HG03280 (cell line): ENCODE measurements around the gene SOCS3.

ENCODE experiments used
- ATAC-seq: cut with Tn5 transposase; IDR thresholded peaks from one replicate; pipeline ENCODE4 v1.9.1; 2021; ENCODE audit warnings: mild to moderate bottlenecking, moderate library complexity; ENCODE audit not compliant: unreplicated experiment

Gene SOCS3

DNA sequence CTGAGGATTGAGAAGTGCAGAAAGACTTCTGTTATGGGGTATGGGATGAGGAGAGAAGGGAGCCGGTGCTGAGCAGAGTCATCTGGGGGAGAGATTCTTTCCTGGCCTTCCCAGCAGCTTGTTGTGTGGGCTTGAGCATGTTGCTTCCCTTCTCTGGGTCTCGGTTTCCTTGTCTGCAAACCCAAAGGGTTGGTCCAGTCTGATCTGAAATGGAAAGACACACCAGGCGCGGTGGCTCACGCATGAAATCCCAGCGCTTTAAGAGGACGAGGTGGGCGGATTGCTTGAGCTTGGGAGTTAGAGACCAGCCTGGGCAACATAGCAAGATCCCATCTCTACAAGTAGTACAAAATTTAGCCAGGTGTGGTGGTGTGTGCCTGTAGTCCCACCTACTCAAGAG, 6.0 kb downstream of the SOCS3 start:
- no peak for ATAC-seq

DNA sequence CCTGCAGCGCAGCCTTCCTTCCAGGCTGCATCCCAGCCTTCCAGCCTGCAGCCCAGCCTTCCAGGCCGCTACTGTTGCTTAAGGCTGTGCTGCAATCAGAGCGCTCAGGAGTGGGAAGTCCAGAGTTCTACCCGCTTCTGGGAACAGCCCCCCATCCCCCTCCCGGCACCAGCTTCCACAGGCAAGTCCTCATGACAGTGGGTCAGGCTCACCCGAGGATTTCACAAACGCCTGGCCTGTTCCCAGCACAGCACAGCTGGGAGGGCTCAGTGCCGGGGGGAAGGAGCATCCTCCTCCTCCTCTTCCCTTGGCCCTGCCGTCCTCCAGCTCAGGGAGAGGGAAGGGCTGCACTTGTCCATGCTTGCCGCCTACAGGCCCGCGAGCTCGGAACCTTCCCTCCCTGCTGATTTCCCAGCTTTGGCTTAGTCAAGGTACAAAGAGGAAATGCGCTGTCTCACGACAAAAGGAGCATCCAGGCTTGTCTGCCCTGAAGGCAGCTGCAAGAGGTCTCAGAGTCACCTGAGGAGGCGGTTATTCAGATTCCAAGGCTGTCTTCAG, 8.3 kb downstream of the SOCS3 start:
- no peak for ATAC-seq

DNA sequence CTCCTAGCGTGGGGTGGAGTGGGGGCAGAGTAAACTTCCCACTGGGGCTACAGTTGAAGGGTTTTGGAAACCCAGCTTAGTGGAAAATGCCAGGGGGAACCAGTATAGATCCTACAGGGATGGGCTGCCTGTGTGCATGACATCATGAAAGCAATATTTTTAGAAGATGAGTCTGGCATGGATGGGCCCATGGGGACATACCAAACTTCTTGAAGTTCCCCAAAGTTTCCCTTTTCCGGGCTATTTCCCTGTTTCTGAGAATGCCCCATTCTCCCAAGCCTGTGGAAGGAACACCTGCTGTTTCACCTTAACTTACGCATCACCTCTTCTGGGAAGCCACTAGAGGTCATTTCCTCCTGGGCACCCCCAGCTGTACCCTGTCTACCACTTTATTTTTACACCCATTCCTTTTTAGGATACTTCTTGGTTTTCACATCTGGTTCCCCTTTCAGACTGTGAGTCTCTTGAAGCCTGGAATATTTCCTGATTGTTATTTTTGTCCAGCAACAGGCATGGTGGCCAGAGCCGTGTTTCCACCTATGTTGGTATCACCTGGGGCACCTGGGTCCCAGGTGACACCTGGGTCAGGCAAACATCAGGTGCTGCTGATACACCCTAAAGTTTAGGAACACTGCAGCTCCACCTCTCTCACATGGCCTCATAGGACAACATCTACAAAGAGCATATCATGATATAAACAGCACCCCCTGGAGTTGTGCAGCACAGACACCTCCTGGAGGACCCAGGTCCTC, 9.8 kb downstream of the SOCS3 start:
- no peak for ATAC-seq

DNA sequence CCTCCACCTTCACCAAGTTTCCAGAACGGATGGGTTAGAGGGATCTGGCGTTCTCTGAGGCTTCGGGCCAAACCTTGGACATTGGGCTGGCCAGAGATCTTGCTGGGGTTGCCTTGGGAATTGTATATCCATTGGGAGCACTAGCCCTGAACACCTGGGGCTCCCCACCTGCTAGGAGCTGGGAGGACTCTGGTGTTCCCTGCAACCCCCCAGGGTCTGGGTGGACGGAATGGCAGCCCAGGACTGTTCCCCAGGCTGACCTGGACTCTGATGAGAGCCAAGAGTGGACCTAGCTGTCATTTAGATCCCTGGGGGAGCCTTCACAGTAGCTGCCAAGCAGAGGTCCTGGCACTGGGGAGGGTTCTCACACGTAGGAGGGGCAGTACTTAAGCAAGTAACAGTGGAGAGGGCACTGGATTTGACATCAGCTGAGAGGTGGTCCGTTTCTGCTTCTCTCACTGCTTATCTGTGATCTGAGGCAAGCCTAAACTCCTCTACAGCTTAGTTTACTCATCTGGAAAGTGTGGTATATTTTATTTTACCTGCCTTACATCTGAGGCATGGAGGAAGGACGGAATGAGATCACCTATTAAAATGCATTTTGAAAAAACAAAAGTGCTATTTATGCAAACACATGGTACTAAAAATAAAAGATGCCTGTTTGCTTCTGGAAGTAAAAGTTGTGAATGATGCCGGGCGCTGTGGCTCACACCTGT, 11.7 kb downstream of the SOCS3 start:
- ATAC-seq, result no peak

DNA sequence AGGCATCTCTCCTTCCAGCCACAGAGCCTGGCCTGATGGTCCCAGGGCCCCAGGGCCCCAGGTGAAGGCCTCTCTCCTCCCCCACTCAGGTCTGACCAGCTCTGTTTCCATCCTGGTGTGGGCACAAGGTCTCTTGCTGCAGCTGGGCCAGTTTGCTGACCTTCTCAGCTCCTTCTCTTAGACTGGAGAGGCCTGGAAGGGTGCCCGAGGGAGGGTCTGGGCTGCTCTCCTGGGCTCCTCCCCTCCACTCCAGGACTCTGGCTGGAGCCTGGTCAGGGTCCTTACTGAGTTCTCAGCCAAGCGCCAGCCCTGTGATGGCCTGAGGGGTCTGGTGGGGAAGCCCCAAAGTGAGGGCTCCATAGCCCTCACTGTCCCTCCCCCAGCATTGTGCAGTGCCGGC, 12.4 kb downstream of the SOCS3 start:
- ATAC-seq, result no peak

DNA sequence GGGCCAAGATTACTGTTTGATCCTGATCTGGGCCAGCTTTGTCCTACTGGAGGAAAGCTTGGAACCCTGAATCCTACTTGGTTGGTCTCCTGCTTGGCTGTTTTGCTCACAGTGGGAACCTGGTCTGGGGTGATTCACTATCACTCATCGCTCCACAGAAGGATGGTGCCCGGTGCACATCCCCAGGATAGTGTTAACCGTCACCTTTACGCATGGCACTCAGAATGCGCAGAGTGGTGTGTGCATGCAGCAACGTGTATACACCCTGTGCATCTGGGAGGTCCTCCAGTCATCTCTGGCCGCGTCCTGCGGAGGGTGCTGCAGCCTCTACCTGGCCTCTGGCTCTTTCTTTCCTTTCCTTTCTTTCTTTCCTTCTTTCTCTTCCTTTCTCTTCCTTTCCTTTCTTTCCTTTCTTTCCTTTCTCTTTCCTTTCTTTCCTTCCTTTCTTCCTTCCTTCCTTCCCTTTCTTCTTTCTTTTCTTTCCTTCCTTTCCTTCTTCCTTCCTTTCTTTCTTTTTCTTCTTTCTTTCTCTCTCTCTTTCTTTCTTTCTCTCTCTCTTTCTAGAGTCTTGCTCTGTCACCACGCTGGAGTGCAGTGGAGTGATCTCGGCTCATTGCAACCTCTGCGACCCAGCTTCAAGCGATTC, 13.1 kb downstream of the SOCS3 start:
- no peak for ATAC-seq

DNA sequence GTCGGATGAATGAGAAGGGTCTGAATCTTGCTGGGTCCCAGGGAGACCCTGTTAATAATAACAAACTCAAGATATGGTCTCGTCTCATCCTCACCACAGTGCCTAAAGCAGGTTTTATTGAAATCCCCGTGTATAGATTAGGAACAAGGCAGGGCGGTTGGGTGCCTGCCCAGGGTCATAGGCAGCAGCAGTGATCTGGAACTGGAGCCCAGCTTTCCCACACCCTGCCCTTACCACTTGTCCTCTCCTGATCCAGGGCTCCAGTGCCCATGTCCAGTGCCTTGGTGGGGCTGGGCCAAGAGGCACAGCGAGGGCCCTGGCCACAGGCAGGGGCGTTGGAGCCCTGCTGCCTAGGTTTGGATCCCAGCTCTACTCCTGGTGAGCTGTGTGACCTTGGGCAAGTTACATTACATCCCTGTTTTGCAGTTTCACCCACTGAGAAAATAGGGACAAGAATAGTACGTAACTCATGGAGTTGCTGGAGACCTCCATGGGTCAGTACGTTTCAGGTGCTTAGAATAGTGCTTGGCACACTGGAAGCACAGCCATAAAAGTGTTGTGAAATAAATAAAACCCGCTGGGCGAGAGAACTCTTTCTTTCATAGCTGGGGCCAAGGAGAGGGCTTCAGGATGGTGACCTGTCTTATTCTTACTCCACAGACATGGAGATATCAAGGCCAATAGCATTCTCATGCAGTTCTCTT, 13.9 kb downstream of the SOCS3 start:
- no peak for ATAC-seq

DNA sequence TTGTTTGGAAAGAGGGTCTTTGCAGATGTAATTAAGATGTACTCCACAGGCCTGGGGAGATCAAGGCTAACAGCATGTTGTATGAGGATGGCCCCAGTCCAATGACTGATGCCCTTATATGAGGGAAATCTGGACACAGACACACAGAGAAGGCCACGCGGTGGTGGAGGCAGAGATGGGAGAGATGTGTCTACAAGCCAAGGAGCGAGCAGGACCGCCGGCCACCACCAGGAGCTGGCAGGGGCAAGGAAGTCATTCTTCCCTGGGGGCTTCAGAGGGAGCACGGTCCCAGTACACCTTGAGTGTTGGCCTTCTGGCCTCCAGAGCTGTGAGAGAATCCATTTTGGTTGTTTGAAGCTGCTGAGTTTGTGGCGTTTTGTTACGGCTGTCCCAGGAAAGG, 14.7 kb downstream of the SOCS3 start:
- ATAC-seq, result no peak

DNA sequence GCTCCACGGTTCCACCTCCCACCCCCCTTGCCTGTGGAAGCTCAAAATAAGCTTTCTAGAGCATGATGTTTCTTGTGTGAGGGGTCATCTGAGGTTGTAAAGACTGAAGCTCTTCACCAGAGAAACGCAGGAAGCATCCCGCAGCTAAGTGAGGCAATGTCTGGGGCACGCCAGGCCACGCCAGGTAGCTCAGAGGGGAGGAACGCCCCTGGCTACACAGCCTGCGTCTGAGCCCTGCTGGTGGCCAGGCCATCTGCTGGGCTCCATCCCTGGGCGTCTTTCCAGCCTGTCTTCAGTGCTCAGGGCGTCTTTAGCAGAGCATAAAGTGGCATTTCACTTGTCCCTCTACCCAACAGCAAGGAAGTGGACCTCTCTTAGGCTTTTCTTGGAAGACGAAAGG, 15.2 kb downstream of the SOCS3 start:
- ATAC-seq, result no peak

DNA sequence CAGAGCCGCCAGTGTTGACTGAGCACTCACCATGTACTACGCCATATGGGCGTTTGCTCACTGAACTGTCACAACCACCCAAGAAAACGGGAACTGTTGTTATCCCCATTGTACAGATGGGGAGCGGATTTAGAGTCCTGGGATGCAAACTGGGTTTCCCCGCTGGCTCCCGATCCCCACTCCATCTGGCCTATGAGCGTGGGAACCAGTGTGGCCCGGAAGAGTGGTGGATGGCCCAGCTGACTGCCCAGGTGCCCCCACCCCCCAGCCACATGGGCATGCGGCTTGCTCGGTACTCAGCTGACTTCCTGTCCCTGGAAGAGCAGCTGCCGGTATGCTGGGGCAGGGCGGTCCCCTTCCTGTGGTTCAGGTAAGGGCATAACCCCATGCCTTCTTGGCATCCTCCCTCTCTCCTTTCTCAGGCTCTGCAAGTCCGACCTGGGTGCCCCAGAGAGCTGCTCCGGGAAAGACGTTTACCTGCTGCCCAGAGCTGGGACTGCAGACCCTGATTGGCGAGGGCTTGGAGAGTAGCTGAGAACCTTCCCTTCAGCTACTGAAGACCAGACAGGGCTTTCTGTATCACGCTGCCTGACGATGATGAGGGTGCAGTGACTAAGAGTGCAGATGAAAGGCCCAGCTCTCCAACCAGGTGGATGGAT, 16.2 kb downstream of the SOCS3 start:
- no peak for ATAC-seq

DNA sequence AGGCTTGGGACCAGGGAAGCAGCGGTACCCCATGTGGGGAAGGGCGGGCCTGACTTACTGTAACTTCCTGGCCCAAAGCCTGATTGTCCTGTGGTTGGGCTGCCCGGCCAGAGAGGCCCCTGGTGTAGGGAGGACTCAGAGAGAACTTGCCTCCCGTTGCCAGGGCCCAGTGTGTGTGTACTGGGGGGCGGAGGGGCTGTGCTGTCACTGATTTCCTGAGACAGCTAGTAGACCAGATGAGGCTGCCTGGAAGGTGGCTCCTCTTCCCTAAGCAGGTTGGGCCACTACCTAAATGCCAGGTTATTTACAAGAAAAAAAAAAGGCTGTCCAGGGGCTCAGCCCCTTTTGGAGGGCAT, 16.7 kb downstream of the SOCS3 start:
- no peak for ATAC-seq

DNA sequence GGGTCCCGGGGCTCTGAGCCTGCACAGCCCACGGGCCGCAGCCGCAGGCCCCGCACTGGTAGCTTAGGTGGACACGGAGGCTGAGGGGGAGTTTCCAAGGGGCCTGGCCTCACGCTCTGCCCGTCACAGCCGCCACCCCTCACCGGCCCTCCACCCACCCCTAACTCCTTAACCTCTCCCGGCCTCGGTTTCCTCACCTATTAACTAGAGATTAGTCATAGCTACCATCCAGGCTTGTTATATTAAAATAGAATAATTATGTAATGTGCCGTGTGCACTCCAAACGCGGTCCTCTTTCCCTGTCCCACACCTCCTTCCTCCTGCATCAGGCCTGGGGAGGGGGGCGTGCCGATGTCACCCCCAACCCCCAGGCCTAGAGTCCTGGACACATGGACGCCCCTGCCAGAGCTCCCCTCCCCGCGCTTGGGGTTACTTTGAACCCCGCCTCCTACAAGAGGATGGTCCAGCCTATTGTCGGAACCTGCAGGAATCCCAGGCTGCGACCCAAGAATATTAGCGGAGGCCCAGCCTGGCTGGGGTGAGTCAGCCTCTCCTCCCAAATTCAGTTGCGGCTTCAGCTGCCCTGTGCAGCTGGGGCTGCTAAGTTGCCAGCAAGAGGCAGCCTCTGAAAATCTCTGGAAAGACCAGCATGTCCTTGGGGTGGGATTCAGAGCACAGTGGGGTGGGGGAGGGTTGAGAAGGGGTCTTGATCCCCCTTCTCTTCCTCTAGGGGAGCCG, 17.3 kb downstream of the SOCS3 start:
- no peak for ATAC-seq

DNA sequence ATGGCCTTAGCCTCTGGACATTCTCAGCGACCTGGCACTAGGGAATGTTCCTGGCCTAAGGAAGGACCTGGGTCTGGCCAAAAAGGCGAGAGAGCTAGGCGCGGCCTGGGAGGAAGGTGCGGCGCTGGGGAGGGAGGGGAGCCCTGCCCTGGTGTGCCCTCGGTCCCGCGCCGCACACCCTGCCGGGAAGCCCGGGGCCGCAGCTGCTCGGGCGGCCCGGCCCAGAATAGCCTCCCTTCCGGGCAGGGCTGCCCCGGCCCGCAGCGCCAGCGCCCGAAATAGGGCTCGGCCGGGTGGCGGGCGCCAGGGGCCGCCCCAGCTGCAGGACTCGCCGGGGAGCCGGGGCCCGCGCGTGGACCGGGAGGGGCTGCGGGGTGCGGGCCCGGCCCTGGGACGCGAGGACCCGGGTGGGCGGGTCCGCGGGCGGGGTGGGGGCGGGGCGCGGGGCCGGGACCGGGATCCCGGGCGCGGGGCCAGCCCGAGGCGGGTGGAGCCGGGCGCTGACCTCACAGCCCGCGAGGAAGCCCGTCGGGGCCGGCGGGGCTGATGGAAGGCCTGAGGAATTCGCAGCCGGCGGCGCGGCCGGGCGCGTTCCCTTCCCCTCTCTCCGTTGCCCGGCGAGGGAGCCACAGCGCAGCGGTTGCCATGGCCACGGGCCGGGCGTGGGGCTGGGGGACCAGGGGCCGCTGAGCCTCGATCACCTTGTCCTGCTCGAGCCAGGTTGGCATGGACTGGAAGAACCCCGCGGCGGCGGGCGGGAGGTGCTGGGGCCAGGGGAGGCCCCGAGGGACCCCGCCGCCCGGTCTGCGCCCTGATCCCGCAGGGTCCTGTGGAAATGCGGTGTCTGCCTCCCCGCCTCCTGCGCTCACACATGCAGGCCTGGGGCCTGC, 18.1 kb downstream of the SOCS3 start:
- no peak for ATAC-seq

DNA sequence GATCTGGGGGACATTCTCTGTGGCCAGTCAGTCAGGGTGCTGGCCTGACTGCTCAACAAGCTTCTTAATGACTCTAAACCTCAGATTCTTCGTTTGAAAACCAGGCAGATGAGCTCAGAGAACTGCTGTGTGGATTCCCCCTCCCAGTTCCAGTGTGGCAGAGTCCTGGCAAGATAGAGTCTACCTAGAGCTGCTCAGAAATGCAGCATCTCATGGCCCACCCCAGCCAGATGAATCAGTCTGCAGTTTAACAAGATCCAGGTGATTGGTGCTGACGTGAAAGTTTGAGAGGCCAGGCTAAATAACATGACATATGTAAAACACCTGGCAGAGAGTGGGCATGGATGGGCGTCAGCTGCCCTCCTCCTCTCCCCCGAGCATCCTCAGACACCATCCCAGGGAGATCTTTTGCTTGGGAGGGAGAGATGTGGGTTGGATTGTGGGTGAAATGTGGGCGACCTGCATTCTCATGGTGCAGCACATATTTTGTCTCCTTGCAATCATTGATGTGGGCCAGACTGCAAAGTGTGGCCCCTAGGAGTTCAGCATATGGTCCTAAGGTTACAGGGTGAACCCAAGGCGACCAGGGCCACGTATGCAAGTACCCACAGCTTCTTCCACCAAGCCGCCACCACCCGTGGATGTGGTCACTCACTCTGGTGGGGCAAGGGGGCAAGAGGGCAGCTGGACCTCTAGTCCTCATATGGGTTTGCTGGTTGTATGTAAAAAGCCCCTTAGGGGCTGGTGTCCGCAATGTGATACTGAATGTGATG, 19.5 kb downstream of the SOCS3 start:
- ATAC-seq, result no peak

DNA sequence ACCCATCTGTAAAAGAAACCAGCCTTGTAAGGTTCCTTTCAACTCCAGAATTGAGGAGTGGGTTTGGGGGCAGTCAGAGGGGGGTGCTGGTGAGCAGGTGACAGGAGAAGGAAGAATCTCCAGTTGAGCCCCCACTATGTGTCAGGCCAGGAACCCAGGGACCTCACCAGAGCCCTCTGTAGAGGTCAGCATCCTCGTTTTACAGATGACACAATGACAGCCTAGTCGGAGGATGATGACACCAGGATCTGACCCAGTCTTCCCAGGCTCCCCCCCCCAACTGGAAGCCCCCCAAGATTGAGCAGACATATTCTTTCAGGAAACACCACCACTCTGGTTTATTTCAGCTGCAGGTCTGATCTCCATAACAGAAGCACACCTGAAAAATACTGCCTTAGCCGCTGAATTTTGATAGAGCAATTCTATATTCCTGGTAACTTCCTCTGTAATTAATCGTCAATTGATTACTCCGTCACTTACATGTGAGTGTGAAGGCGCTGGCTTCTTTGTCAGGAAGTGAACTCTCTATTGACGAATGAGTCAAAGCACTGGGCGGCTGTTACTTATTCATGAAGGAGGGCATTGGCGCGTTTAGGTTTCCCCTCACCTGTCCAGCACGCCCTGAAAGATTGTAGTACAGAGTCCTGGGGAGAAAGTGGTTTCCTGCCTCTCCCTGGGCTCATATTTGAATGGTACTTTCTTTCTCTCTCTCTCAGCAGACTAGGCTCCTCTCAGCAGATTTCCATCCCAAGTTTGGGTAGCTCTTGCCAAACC, 21.2 kb downstream of the SOCS3 start:
- ATAC-seq, result no peak

DNA sequence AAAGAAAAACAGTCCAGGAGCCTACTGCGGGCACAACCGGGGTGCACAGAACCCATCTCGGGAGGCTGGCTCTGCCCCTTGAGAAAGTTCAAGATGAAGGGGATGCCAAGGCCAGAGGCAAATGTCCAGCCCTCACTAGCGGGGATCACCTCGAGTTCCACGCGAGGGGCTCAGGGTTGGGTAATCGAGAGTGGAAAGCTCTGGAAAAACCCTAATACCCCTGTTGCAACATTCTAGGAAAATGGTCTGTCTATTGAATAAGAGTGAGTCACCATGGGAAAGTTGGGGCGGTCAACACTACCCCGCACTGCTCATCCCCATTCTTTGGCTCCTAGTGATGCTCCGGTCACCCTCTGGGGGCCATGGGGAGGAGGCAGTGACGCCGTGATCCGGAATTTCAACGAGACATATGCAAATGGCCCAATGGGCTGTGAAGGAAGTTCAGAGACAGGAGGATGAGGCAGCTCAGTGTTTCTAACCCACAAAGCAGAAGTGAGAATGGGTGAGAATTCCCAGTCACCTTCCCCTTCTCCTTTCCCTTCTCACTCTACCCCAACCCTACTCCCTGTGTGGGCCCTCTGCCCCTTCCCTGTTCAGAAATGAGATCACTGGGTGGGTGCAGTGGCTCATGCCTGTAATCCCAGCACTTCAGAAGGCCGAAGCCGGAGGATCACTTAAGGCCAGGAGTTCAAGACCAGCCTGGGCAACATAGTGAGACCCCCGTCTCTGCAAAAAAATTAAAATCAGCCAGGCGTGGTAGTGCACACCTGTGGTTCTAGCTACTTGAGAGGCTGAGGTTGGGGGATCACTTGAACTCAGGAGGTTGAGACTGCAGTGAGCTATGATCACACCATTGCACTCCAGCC, 22.4 kb downstream of the SOCS3 start:
- ATAC-seq, result peak; percentile 53

DNA sequence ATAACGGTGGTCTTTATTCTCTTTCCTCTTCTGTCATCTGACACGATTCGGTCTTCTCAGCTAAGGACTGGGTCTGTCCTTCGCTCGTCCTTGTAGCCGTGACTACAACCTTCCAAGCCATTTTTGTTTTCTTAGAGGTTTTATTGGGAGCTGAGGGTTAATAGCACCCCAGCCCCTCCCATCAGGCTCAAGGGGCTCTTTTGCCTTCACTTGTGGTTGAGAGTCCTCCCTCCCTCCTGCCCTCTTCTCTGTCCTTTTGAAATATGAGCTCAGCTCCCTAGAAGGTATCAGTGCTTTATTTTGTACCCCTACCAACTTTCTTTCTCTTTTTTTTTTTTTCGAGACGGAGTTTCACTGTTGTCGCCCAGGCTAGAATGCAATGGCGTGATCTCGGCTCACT, 24.7 kb downstream of the SOCS3 start:
- no peak for ATAC-seq
